Neural crest cell (in vitro differentiated cells): ENCODE data around the gene APCDD1L. TPM values are rescaled to one million over a fixed set of nuclear protein-coding genes. Genes with fewer than 3 reads are reported as not detected.

Experiments used
- DNase-seq: peaks from one replicate; pipeline ENCODE4 v3.0.0; 2021; ENCODE audit warnings: low read depth, mixed read lengths, low spot score
- H3K27ac Mint-ChIP-seq: one replicate; pipeline ENCODE4 v1.8.0; 2021; ENCODE audit warnings: mild to moderate bottlenecking, mixed read lengths; ENCODE audit not compliant: unreplicated experiment
- H3K27me3 Mint-ChIP-seq: 2 replicates; pipeline ENCODE4 v1.8.0; 2021; ENCODE audit warnings: low read depth, mild to moderate bottlenecking, mixed read lengths
- H3K36me3 Mint-ChIP-seq: 2 replicates; pipeline ENCODE4 v1.8.0; 2021; ENCODE audit warnings: low read depth, mild to moderate bottlenecking, mixed read lengths
- H3K4me1 Mint-ChIP-seq: 2 replicates; pipeline ENCODE4 v1.8.0; 2021; ENCODE audit warnings: mixed read lengths
- H3K4me3 Mint-ChIP-seq: one replicate; pipeline ENCODE4 v1.8.0; 2021; ENCODE audit warnings: mild to moderate bottlenecking, mixed read lengths
- H3K9me3 Mint-ChIP-seq: 2 replicates; pipeline ENCODE4 v1.8.0; 2021; ENCODE audit warnings: mixed read lengths
- total RNA-seq: library from RNA; stranded (reverse); gene quantifications from 2 replicates; pipeline ENCODE4 v1.2.1, GENCODE V29; 2021
- TF ChIP-seq, protein P1 (sequence below): fragments of 200-600 bp; sonication (generic); conservative IDR thresholded peaks from 2 replicates; pipeline ENCODE4 v1.5.0; 2021; ENCODE audit warnings: antibody characterized with exemption, mild to moderate bottlenecking

APCDD1L gene
- total RNA-seq, 1 donor from 2014 or later = not detected

DNA sequence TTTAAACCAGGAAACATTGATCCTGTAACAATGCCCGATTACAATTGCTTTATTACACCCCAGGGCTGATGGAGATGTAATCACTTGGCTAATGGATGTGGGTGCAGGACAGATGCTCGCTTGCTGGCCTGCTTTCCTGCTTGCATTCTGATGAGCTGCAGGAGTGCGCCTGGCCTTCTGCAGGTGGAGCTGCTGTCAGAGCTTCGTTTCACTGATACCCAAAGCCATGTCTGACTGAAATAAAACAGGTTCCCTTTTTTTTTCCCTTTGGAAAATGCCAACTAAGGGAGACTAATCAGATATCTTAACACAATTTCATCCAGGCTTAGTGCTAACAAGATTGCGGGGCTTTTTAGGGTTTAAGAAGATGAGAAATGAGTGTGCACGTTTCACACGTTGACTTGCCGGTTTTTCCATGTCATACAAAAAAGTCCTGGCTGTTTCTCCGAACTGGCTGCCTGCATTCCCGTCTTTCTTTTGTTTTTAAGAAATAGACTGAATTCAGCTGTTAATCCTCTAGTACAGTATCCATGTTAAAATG is 65.4 kb downstream of the APCDD1L start:
- TF ChIP-seq, protein P1, sequence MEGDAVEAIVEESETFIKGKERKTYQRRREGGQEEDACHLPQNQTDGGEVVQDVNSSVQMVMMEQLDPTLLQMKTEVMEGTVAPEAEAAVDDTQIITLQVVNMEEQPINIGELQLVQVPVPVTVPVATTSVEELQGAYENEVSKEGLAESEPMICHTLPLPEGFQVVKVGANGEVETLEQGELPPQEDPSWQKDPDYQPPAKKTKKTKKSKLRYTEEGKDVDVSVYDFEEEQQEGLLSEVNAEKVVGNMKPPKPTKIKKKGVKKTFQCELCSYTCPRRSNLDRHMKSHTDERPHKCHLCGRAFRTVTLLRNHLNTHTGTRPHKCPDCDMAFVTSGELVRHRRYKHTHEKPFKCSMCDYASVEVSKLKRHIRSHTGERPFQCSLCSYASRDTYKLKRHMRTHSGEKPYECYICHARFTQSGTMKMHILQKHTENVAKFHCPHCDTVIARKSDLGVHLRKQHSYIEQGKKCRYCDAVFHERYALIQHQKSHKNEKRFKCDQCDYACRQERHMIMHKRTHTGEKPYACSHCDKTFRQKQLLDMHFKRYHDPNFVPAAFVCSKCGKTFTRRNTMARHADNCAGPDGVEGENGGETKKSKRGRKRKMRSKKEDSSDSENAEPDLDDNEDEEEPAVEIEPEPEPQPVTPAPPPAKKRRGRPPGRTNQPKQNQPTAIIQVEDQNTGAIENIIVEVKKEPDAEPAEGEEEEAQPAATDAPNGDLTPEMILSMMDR = no peak
- H3K4me1 Mint-ChIP-seq = no peaks in the 10 kb centered on the region
- peaks cover 7% of the 10 kb centered on the region for H3K9me3 Mint-ChIP-seq
- no peak overlapping the region for H3K4me3 Mint-ChIP-seq
- H3K27me3 Mint-ChIP-seq = no peaks in the 10 kb centered on the region
- H3K36me3 Mint-ChIP-seq = peaks cover 25% of the 10 kb centered on the region
- no peak overlapping the region for H3K27ac Mint-ChIP-seq
- no peak for DNase-seq

DNA sequence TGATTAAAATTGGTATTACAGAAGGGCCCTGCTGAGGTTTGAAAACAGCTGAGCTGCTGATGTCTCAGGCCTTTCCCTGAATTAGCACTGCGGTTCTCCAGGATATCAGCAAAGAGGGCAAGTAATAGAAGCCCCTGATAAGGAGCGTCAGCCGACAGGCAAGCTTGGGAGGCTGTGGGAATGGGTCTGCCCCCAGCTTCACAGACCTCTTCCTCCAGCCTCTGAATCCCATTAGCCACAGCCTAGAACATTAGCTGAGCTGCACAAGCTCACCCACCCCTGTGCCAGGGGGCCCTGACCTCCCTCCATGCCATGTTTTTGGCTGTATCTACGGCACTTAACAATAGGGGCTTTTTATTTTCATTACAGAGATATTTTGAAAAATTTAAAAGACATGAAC is 66.2 kb downstream of the APCDD1L start:
- TF ChIP-seq, protein P1 = no peak
- H3K36me3 Mint-ChIP-seq = peaks cover 19% of the 10 kb centered on the region
- no peaks in the 10 kb centered on the region for H3K4me1 Mint-ChIP-seq
- no peaks in the 10 kb centered on the region for H3K27me3 Mint-ChIP-seq
- H3K4me3 Mint-ChIP-seq = no peak overlapping the region
- H3K9me3 Mint-ChIP-seq = peaks cover under 1% of the 10 kb centered on the region
- DNase-seq = no peak
- no peak overlapping the region for H3K27ac Mint-ChIP-seq

DNA sequence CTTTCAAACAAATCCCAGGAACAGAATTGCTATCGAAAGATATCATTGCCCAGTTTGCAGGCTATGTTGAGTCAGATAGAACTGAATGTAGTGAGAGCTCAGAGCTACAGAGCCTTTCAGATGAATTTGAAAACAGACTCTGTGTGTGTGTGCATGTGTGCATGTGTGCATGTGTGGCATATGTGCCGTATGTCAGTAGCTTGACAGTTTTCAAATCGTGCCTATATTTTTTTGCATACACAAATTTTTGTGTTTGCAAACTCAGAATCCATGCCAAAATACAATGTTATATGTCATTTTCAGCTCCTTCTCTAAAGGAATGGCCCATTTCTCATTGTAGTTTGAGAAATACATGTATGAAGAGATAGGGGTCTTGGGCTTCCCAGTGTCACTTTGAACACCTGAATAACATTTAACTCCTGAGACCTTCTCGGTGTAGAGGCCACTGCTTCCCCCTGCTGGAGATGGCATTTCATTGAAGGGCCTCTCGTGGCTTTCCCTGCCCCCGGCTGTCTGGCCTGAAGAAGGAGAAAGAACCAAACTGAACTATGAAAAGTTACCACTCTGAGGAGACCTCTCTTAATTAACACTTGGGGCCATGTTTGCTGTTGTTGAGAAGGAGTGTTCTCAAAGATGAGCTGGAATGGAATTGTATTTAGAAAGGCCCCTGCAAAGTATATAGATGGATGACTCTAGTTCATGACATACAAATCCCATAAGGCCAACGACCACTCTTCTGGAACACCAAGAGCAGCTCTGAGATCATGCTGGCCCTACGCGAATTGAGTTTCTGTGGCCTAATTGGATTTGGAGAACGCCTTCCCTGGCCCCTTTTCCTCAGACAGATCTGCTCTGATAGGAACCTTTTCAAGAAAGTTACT is 67.4 kb downstream of the APCDD1L start:
- Mint-ChIP-seq H3K4me3 (no peak overlapping the region), H3K36me3 (peaks cover 19% of the 10 kb centered on the region), H3K27ac (no peak overlapping the region), H3K27me3 (no peaks in the 10 kb centered on the region), H3K4me1 (no peaks in the 10 kb centered on the region), H3K9me3 (no peaks in the 10 kb centered on the region)
- TF ChIP-seq, protein P1 = peak; percentile 73
- DNase-seq = peak; percentile 28

DNA sequence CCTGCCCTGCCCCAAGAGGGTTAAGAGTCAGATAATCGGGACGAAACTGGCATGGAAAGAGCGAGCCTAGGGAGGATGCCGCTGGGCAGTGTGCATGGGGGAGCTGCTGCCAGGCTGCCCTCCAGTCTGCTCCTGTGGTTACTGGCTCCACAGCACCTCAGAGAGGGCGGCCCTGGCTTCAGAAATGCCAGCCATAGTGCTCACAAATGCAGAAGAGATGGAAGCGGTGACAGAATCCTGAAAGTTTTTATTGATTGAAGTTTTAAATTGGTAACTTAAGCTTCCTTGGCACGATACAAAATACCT is 68.3 kb downstream of the APCDD1L start:
- Mint-ChIP-seq H3K27ac (no peak overlapping the region), H3K36me3 (peaks cover 18% of the 10 kb centered on the region), H3K4me3 (no peak overlapping the region), H3K9me3 (no peaks in the 10 kb centered on the region), H3K27me3 (no peaks in the 10 kb centered on the region), H3K4me1 (no peaks in the 10 kb centered on the region)
- TF ChIP-seq, protein P1 = no peak
- DNase-seq = no peak

DNA sequence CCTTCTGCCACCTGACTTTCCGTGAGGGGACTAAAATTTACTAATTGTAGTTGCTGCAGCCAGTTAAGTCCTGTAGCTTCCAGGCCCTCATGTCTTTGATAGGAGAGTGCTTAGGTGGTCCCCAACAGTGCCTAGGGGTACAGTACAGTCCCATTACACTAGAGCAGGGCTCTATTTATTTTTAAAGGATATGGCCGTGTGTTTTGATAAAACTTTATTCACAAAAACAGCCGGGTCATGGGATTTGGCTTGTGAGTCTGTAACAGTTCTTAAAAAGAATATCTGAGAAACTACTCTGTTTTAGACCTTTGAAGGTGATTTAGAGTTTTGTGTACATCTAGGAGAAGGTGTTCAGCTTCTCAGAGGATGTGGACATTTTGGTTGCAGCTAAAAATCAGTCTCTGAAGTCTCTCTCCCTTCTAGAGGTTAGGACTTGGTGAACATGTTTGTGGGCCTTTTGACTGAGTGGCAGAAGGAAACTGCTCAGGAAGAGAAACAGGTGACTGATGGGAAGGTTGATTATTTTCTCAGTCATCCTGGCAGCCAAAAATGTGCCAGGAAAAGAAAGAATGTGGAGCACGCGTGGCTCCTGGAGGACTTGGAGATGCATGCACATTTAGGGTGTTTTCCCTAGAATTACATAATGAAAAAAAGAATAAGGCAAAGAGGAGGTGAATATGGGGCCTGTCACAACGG is 68.8 kb downstream of the APCDD1L start:
- Mint-ChIP-seq H3K9me3 (no peaks in the 10 kb centered on the region), H3K27me3 (no peaks in the 10 kb centered on the region), H3K36me3 (peaks cover 18% of the 10 kb centered on the region), H3K4me1 (no peaks in the 10 kb centered on the region), H3K27ac (no peak overlapping the region), H3K4me3 (no peak overlapping the region)
- TF ChIP-seq, protein P1 = no peak
- DNase-seq = no peak
